NCI-H460 (cell line): ENCODE measurements around the gene LCP1. TPM values are rescaled to one million over a fixed set of nuclear protein-coding genes. Genes with fewer than 3 reads are reported as not detected.

ENCODE experiments used
- DNase-seq: peaks from one replicate; pipeline ENCODE4 v3.0.0-alpha.2; 2016; ENCODE audit warnings: low read depth; ENCODE audit errors: extremely low read depth
- small RNA-seq, 2 experiments: library from RNA; depleted of rRNA; stranded (forward); fragments of <200 nt; gene quantifications; one replicate each; pipeline ENCODE3, GENCODE V24; 2014
- total RNA-seq: library from RNA; depleted of rRNA; stranded (reverse); fragments of >200 nt; shearing (Covaris generic); gene quantifications from 2 replicates; pipeline ENCODE4 v1.2.3, GENCODE V29; 2014; rRNA removed

The LCP1 gene
- total RNA-seq, 1 experiment from 2014 or later: 55.9 TPM

DNA sequence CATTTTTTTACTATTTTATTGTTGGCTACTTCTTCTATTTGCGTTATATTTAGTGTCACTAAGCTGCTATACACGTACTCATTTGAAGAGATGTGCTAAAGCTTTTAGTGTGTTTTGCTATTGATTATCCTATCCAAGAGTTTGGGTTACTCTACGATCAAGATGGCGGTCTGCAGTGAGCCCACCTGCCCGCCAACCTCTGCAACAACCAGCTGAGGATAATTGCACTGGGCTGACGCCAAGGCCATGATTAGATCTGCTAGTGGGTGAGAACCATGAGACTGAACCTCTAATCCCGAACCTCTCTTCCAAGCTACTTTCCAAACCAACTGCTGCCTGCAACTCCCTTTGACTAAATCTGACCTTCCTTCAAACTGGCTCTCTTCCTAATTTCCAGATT, 78.9 kb downstream of the LCP1 start:
- DNase-seq: no peak

DNA sequence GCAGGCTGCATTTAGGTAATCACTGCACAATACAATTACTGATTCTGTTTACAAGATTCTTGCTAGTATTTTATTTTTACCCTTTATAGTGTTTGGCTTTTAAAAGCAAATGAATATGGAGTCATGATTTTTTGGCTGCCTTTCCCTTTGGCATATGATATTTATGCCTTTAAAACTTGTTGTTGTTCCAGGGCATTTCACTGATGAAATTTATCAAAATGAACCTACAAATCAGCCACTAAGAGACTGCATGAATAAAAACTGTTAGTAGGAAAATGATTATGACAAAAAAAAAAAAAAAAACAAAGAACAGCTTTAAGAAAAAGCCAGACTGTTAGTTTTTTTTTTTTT, 79.7 kb downstream of the LCP1 start:
- no peak for DNase-seq

DNA sequence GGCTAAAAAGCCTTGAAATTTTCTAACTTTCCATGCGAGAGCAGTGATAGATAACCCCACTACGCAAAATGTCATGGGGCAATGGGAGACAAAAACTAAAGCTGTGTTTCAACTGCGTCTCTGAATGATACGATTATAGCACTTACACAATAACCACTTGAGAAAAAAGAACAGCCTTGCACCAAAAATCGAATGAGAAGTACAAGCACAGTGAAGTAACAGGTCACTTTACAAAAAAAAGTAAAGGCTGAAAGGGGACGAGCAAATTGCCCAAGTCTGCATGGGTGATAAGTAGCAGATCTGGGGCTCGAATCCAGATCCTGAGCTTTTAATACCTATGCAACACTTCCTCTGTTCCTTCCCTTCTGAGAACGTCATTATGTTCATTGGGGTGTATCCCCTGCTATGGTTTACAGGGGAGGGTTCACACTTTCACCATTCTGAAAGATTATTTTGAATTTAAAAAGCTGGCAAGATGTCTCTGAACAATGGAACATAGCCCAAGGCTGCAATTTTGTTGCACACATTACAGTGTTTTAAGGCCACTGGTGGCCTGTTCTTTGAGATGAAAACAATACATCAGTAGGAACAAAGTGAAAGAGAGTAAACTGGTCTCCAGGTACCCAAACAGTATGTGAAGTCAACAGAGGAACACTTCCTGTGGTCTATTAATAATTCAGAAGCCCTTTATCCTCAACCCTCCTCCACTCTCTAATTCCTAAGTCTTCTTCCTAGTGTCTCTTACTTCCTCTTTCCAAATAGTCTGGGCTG, 80.3 kb downstream of the LCP1 start:
- DNase-seq: no peak

DNA sequence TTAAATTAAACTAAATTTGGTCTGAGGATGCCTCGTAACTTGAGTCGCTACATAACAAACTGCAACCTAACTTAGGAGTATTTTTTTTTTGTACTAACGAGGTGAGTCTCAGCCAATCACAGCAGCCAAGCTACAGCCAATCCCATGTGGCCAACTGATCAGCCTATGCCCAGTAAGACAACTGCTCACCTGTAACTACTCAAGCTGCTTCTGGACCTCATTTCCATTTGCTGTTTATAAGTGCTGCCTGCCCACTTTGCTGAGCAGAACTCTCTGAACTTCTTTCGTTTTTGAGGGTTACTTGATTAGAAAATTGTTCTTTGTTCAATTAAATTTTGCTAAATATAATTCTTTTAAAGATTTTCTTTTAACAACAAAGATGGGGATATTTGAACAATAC, 81.0 kb downstream of the LCP1 start:
- no peak for DNase-seq

DNA sequence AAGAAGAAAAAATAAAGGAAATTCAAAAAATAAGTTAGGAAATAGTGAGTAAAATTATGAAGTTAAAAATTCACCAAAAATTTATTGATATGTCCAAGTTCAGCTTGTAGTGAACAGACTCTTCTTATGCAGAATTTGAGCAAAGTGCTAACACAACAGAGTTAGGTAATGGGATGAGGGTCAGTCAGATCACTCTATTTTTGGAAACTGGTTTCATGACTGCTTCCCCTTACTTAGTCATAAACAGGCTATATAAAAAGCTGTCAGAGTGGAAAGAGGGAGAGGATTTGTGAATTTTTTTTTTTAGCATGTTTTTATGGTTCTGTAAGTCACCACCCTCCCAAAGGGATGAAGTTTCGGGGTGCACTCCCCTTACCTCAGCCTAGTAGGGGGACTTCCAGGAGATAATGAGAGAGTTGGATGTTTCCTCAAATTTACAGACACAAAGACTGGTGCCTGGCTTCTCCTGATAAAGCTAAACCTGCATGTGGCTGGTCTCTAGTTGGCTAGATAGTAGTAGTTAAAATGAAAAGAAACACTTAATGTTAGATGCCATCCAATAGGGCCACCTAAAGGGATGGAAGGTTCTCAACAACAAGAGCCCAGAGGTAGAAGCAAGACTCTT, 81.7 kb downstream of the LCP1 start:
- no peak for DNase-seq

DNA sequence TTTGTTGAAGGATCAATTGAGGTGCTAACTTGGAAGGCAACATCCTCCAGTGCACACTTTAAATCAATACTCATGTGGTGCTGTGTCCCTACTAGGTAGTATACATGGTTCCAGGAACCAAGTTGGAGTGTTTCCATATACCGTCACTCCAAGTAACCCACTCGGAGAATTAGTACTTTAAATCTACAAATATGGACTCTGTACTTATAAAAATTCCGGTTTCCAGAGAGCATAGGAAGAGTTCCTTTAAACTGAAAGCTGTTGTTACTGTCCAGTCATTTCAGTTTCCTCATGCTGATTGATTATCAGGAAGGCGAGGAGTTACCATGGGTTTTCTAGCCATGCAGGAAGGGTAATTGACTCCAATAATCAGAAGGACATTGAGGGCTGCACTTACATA, 84.3 kb downstream of the LCP1 start:
- no peak for DNase-seq

DNA sequence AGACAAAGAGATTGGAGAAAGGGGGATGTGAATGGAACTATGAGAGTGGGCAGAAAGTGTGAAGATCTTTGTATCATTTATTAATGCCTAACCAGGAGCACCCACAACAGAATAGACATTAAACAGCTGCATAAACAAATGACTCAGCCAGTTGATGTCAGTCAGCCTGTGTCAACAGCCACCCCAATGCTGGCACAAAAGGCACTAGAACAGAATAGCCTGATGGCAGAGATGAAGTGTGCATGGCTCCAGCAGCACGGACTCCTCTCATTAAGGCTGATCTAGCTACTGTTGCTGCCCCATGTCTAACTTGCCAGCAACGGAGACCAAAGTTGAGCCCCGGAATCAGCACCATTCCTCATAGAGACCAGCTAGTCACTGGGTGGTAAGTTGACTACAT, 85.0 kb downstream of the LCP1 start:
- no peak for DNase-seq

DNA sequence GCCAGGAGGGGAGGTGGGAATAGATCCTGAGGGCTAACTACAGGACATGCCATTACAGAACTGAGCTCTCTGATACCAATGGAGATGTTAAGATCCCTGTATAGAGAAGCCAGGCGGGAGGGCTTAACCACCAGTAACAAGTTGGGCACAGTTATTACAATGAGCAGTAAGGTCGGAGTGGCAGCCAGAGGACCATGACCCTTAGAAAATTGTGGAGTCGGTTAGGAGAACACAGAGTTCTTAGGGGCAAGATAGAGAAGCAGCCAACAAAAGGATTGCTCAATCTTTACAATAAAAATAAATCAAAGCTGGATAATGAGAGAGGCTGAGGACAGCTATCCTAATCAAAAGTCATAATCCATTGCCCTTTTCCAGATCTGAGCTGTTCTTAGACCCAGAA, 87.5 kb downstream of the LCP1 start:
- DNase-seq: no peak

DNA sequence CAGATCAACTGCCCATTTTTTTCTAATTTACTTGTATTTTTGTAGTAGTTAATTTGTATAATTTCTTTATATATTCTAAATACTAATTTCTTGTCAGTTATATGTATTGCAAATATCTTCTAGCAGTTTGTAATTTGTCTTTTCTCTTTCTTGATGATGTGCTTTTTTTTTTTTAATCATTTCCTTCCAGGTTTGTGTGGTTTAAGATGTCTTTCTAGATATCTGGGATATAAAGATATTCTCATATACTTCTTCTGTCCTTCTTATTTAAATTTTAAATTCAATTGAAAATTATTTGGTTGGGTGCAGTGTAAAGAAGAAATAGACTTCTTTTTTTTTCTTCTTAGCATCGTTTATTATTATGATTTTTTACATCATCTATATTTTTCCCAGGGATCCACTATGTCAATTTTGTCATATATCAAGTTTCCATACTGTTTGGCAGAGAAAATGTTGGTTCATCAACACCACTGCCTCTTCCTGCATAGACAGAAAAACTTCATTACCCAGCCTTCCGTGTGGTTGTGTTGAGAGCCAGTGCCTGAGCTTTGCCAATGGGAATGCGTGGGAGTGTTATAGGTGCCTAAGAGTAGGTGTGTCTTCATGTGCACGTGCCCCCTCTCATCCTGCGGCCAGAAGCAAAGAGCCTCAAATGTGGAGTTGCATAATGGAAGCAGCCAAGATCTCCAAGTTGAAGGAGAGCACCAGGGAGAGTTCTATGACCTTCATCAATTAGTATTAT, 93.0 kb downstream of the LCP1 start:
- no peak for DNase-seq

DNA sequence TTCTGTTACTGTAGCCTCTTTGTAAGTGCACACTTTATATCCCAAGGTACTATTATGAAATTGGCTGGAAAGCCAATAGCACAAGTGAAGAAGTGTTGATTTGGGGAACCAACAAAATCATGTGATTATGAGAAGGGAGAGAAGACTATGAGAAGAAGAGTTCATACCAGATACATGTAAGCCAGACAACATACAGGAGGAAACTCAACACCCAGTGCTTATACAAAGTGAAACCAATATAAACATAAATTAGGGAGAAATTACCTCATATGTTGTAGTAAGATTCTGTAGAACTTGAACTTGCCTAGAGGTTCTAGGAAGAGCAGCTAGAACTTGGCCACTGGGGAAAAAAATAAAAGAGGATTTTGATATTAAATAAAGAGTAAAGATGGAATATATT, 94.5 kb downstream of the LCP1 start:
- no peak for DNase-seq

DNA sequence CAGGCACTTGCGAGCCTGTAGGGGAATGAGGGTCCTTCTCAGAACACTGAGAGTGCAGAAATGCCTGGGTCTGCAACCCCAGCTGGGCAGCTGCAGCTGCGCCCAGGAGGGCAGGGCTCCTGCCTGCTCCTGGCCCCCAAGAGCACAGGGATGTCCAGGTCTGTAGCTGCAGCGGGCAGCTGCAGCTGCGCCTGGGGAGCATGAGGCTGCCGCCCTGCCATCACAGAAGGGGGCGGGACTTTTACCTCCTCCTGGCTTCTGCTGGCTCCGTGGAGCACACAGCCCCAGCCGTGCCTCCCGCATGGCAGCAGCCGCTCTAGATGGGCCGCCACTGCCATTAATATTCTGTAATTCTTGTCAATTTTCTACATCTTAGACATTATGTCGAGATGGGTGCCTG, 95.0 kb downstream of the LCP1 start:
- no peak for DNase-seq

DNA sequence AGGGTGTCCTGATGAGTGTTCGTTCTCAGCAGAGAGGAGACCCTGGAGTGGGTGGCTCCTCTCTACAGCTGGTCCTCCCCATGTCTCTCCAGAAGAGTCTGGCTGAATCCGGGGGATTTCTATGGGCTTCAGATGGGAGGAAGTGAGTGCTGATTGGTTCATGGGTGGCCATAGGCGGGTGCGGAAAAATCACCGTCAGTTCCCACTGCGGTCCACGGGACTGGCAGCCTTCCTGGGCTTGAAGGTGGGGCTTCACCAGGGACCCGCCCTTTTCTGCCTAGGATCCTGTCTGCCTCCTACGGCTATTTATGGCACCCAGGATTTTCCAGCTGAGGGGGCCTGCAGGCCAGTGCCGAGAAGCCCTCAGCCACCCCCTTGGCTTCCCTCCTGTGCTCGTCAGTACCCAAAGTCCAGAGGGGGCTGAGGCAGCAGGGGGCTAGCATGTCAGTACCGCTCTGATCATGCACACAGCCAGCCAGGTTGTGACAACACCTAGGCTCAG, 95.5 kb downstream of the LCP1 start:
- no peak for DNase-seq

DNA sequence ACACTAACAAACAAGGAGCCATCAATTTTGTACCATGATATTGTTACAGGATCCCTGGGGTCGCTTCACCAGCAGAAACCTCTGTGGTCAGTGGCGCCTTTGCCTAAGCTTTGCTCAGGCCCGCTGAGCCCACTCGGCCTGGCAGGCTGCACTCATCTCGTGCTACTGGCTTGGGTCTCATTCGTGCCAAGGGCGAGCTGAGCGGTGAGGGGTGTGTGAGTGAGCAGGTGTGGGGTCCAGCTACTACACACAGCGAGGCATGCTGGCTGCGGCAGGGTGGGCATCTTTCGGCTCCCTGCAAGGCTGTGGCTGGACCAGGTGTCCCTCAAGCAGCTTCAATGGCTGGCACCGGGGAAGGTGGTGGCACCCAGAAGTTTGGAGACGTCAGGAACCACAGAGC, 96.2 kb downstream of the LCP1 start:
- no peak for DNase-seq

DNA sequence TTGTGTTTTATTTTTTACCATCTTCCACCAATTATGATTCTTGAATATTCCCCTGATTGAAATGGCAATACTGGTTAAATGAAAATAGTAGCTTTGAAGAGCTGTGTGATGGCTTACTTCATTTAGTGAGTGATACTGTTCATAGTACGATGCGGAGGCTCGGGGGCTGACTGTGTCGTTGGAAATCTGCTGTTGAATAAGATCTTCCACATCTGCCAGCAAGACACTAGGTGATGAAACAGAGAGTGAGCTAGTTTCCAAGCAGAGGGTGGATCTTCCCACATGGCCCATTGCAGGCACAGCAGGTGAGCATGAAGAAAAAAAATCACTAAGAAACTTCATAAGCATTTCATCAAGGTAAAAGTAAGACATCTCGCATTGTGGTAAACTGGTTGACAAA, 99.7 kb downstream of the LCP1 start:
- no peak for DNase-seq

DNA sequence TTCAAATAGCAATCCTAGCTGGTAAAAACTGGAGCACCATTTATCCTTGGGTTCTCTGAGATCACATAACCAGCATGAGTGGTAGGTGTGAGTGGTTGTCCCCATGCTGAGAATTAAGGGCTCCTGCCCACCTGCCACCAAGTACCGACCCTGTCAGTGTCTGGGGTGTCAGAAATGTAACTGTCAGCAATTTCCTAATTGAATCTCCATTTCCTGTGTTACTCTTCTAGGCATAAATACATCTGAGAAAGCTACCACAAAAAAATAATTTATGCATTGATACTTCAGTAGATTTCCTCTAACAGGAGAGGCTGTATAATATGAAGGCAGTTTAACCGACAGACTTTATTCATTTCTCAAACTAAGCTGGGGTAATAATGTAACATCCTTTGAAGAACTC, 102.2 kb downstream of the LCP1 start:
- DNase-seq: no peak

DNA sequence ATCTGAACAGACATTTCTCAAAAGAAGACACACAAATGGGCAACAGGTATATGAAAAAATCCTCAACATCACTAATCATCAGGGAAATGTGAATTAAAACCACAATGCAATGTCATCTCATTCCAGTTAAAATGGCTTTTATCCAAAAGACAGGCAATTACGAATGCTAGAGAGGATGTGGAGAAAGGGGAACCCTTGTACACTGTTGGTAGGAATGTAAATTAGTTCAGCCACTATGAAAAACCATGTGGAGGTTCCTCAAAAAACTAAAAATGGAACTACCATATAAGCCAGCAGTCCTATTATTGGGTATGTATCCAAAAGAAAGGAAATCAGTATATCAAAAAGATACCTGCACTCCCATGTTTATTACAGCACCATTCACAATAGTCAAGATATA, 104.7 kb downstream of the LCP1 start:
- no peak for DNase-seq

DNA sequence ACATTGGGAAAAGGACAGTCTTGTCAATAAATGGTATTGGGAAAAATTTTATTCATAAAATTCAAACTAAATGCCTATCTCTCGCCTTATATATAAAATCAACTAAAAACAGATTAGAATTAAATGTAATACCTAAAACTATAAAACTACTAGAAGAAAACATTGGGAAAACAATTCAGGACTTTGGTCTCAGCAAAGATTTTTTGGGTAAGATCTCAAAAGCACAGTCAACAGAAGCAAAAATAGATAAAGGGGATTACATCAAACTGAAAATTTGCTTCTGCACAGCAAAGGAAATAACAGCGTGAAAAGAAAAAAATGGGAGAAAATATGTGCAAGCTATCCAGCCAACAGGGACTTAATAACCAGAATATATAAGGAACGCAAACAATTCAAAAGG, 105.2 kb downstream of the LCP1 start:
- DNase-seq: no peak

Small RNA genes within 50 kb of the gene (small RNA-seq; reads per million reads assigned to genes)
- gene RN7SL288P: 0 to 0.06 reads per million in 2 experiments

Other genes starting within 250 kb of the LCP1 start
- gene ZC3H13, start 129.4 kb downstream of the LCP1 start, total RNA-seq: 17.0 and 21.2 TPM in 2 replicates
- not detected in 2 replicates for gene CPB2, start 77.1 kb downstream of the LCP1 start, total RNA-seq
- 23.2 and 25.2 TPM in 2 replicates for gene LRRC63, start 29.8 kb upstream of the LCP1 start, total RNA-seq
- gene RUBCNL, start 205.1 kb upstream of the LCP1 start, total RNA-seq: 0.35 and 1.2 TPM in 2 replicates